GM12892 (cell line): ENCODE data around the gene DHRS7B.

Experiments
- POLR2A ChIP-seq: IDR thresholded peaks from 2 replicates; pipeline ENCODE4 v1.6.1; 2011; ENCODE audit warnings: low read depth, low read length, control low read depth
- POLR2AphosphoS5 ChIP-seq: IDR thresholded peaks from 2 replicates; pipeline ENCODE4 v1.6.1; 2011; ENCODE audit warnings: low read depth, low read length, control low read depth
- TAF1 ChIP-seq: IDR thresholded peaks from 2 replicates; pipeline ENCODE4 v1.6.1; 2011; ENCODE audit warnings: low read depth, mild to moderate bottlenecking, control low read depth, low read length, borderline replicate concordance

DNA sequence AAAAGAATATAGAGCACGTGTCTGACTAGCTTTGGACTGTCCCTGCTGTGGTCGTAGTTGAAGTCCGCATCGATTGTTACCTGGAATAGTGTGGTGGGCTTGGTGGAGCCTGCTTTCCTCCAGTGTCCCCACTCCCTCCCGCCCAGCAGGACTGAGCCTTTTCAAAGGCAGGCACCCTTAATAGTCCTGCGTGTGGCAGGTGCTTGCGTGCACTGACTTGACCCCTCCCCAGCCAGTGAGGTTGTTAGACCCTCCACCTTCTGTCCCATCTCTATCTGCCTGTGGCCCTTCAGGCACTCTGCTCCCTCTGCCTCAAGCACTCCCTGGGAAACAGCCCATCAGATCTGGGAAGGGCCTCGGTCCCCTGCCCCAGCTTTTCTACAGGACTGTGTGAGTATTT, 50.6 kb downstream of the DHRS7B start:
- TF ChIP-seq POLR2A, result no peak
- TF ChIP-seq POLR2AphosphoS5, result no peak
- no peak for TF ChIP-seq TAF1
